ENCODE data around the gene OSBPL2. TPM values are rescaled to one million over a fixed set of nuclear protein-coding genes. Genes with fewer than 3 reads are reported as not detected.

The OSBPL2 gene
- total RNA-seq, 1 experiment from 2014 or later: 36.9 TPM

DNA sequence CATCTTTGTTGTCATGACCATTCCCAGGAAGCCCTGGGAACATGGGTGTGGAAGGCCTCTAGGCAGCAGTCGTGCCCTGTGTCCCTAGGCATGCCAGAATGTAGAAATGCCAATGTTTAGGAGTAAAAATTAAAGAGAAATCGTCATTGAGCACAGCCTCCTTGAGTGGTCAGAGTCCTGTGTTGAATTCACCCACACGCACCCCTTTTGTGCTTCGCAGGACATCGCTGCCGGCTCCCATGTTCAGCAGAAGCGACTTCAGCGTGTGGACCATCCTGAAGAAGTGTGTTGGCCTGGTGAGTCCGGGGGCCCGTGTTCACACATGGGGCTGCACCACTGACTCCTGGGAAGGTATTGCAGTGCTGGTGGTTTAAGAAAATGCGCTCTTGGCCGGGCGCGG lies 25.1 kb downstream of the OSBPL2 start:
- ATAC-seq: no peak
- CTCF ChIA-PET: no interaction called here

DNA sequence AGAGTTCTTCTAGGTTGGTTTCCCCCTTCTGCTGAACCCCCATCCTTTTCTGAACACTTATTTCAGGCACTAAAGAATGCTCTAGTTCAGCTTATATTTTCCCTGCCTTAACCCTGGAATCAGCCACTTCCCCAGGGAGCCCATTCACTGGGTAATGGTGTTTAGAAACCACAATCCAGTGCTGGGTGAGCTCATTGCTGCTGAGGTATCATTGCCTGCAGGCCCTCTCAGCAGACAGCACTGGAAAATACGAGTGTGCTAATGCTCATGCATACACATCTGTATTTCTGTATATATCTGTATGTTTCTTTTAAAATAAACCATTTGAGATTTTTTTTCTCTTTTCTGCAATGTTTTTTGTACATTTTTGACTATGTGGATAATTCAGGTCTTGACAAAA lies 27.0 kb downstream of the OSBPL2 start:
- no peak overlapping the region for H3K4me3 ChIP-seq (replicated peaks in 1 of 2; ENCODE audit: low read depth in 1 of 2, low read length in 2 of 2)
- ChIA-PET RAD21 (ENCODE audit: low non-redundant PET in 1 of 2, low total read pairs in 2 of 2, uncharacterized antibody in 2 of 2, unreplicated experiment in 2 of 2) (no interaction called here), POLR2A (no interaction called here), CTCF (no interaction called here)
- no peak overlapping the region for H2AFZ ChIP-seq (ENCODE audit: low read depth, low read length, poor library complexity, severe bottlenecking)
- BruUV-seq (replicated peaks): TSS peak; percentile 16
- H3K79me2 ChIP-seq (ENCODE audit: insufficient read depth, low read length): no peaks in the 10 kb centered on the region
- no peaks in the 10 kb centered on the region for H3K9me2 ChIP-seq (ENCODE audit: insufficient read depth)
- no peaks in the 10 kb centered on the region for H3K36me3 ChIP-seq (ENCODE audit: control insufficient read depth in 1 of 2, insufficient read depth in 2 of 2, low read length in 2 of 2)
- ATAC-seq: no peak
- H3K27me3 ChIP-seq (ENCODE audit: insufficient read depth, low read length): no peaks in the 10 kb centered on the region
- H3K4me1 ChIP-seq (ENCODE audit: control insufficient read depth in 1 of 2, insufficient read depth in 2 of 2, low read length in 2 of 2): no peaks in the 10 kb centered on the region
- H3K27ac ChIP-seq (ENCODE audit: low read depth, low read length): no peak overlapping the region
- intact Hi-C loops (cut with micrococcal nuclease): no loop called here
- no peaks in the 10 kb centered on the region for H4K20me1 ChIP-seq (ENCODE audit: insufficient read depth)
- no peak overlapping the region for H3K4me2 ChIP-seq (ENCODE audit: low read length)
- no peaks in the 10 kb centered on the region for H3K9me3 ChIP-seq (ENCODE audit: control insufficient read depth in 1 of 2, insufficient read depth in 1 of 2, low read depth in 1 of 2, low read length in 2 of 2)
- H3K9ac ChIP-seq (ENCODE audit: low read length): no peak overlapping the region
- DNase-seq (ENCODE audit: low read depth, low spot score): no peak
- no peak for TF ChIP-seq POLR2A (IDR thresholded peaks at IDR 0.05; ENCODE audit: borderline replicate concordance, extremely low read depth, insufficient read depth, insufficient read length)
- no peak for TF ChIP-seq SP1 (IDR thresholded peaks at IDR 0.05; ENCODE audit: low read depth)
- no peak for TF ChIP-seq ELF1 (IDR thresholded peaks at IDR 0.05; ENCODE audit: borderline replicate concordance, low read depth)
- no peak for TF ChIP-seq CBX3 (IDR thresholded peaks at IDR 0.05; ENCODE audit: low read depth)
- TF ChIP-seq, protein P1, sequence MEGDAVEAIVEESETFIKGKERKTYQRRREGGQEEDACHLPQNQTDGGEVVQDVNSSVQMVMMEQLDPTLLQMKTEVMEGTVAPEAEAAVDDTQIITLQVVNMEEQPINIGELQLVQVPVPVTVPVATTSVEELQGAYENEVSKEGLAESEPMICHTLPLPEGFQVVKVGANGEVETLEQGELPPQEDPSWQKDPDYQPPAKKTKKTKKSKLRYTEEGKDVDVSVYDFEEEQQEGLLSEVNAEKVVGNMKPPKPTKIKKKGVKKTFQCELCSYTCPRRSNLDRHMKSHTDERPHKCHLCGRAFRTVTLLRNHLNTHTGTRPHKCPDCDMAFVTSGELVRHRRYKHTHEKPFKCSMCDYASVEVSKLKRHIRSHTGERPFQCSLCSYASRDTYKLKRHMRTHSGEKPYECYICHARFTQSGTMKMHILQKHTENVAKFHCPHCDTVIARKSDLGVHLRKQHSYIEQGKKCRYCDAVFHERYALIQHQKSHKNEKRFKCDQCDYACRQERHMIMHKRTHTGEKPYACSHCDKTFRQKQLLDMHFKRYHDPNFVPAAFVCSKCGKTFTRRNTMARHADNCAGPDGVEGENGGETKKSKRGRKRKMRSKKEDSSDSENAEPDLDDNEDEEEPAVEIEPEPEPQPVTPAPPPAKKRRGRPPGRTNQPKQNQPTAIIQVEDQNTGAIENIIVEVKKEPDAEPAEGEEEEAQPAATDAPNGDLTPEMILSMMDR (IDR thresholded peaks at IDR 0.05 in 2 of 3, conservative IDR thresholded peaks at IDR 0.05 in 1 of 3; ENCODE audit: borderline replicate concordance in 1 of 3, insufficient read depth in 1 of 3, low read depth in 2 of 3, low read length in 2 of 3): no peak
- TF ChIP-seq ZNF274 (IDR thresholded peaks at IDR 0.05; ENCODE audit: low read depth, low read length): no peak
- TF ChIP-seq JUND (IDR thresholded peaks at IDR 0.05): no peak
- TF ChIP-seq SRF (IDR thresholded peaks at IDR 0.05; ENCODE audit: low read depth): no peak
- TF ChIP-seq, protein P2, sequence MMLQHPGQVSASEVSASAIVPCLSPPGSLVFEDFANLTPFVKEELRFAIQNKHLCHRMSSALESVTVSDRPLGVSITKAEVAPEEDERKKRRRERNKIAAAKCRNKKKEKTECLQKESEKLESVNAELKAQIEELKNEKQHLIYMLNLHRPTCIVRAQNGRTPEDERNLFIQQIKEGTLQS (IDR thresholded peaks at IDR 0.05): no peak
- no peak for TF ChIP-seq EGR1 (IDR thresholded peaks at IDR 0.05; ENCODE audit: low read depth)
- TF ChIP-seq RAD21 (IDR thresholded peaks at IDR 0.05; ENCODE audit: low read depth): no peak

More for the DNA sequence above, 25.1 kb downstream of the OSBPL2 start:
- H3K27me3 ChIP-seq (ENCODE audit: insufficient read depth, low read length): no peaks in the 10 kb centered on the region
- H3K36me3 ChIP-seq (ENCODE audit: control insufficient read depth in 1 of 2, insufficient read depth in 2 of 2, low read length in 2 of 2): 0 out of 4 replicates have a peak, but pooled peaks cover 0 to 2% of the 10 kb centered on the region in 2 experiments
- POLR2A ChIA-PET: no interaction called here
- no peaks in the 10 kb centered on the region for H3K4me1 ChIP-seq (ENCODE audit: control insufficient read depth in 1 of 2, insufficient read depth in 2 of 2, low read length in 2 of 2)
- no peak overlapping the region for H2AFZ ChIP-seq (ENCODE audit: low read depth, low read length, poor library complexity, severe bottlenecking)
- no TSS peak for BruUV-seq (replicated peaks)
- no peak for DNase-seq (ENCODE audit: low read depth, low spot score)
- H3K27ac ChIP-seq (ENCODE audit: low read depth, low read length): no peak overlapping the region
- H4K20me1 ChIP-seq (ENCODE audit: insufficient read depth): no peaks in the 10 kb centered on the region
- intact Hi-C loops (cut with micrococcal nuclease): no loop called here
- TF ChIP-seq, protein P1 (IDR thresholded peaks at IDR 0.05 in 2 of 3, conservative IDR thresholded peaks at IDR 0.05 in 1 of 3; ENCODE audit: borderline replicate concordance in 1 of 3, insufficient read depth in 1 of 3, low read depth in 2 of 3, low read length in 2 of 3): no peak
- no peak for TF ChIP-seq ZFX (IDR thresholded peaks at IDR 0.05)
- TF ChIP-seq RAD21 (IDR thresholded peaks at IDR 0.05; ENCODE audit: low read depth): no peak
- no peak for TF ChIP-seq POLR2AphosphoS5 (IDR thresholded peaks at IDR 0.05; ENCODE audit: low read depth, low read length)
- TF ChIP-seq YY1 (IDR thresholded peaks at IDR 0.05; ENCODE audit: extremely low read depth, insufficient replicate concordance, low read depth, low read length): no peak
- TF ChIP-seq ELF1 (IDR thresholded peaks at IDR 0.05; ENCODE audit: borderline replicate concordance, low read depth): no peak
- TF ChIP-seq CBX3 (IDR thresholded peaks at IDR 0.05; ENCODE audit: low read depth): no peak
- TF ChIP-seq EZH2phosphoT487 (IDR thresholded peaks at IDR 0.05; ENCODE audit: borderline replicate concordance): no peak
- no peak for TF ChIP-seq POLR2A (IDR thresholded peaks at IDR 0.05; ENCODE audit: borderline replicate concordance, extremely low read depth, insufficient read depth, insufficient read length)
- H3K9me2 ChIP-seq (ENCODE audit: insufficient read depth): no peaks in the 10 kb centered on the region
- no peak overlapping the region for H3K4me2 ChIP-seq (ENCODE audit: low read length)
- H3K9me3 ChIP-seq (ENCODE audit: control insufficient read depth in 1 of 2, insufficient read depth in 1 of 2, low read depth in 1 of 2, low read length in 2 of 2): no peaks in the 10 kb centered on the region
- no peaks in the 10 kb centered on the region for H3K79me2 ChIP-seq (ENCODE audit: insufficient read depth, low read length)
- H3K9ac ChIP-seq (ENCODE audit: low read length): no peak overlapping the region
- RAD21 ChIA-PET (ENCODE audit: low non-redundant PET in 1 of 2, low total read pairs in 2 of 2, uncharacterized antibody in 2 of 2, unreplicated experiment in 2 of 2): no interaction called here
- H3K4me3 ChIP-seq (replicated peaks in 1 of 2; ENCODE audit: low read depth in 1 of 2, low read length in 2 of 2): no peak overlapping the region

Data from HCT116 (cell line).